Esophagus (tissue), 2 donors: Measurements from ENCODE around the gene ARID1B. TPM values are rescaled to one million over a fixed set of nuclear protein-coding genes. Genes with fewer than 3 reads are reported as not detected.

Experiments
- H3K27ac ChIP-seq, 2 donors: one replicate each; pipeline ENCODE4 v1.5.1; 2013; ENCODE audit warnings: low read depth in 2 of 2, mild to moderate bottlenecking in 2 of 2, inconsistent platforms in 1 of 2, low read length in 1 of 2, moderate library complexity in 1 of 2
- H3K27me3 ChIP-seq, 2 donors: one replicate each; pipeline ENCODE4 v1.6.1; 2013; ENCODE audit warnings: low read length in 2 of 2, control low read depth in 1 of 2, mild to moderate bottlenecking in 1 of 2; ENCODE audit not compliant: insufficient read depth in 2 of 2, control insufficient read depth in 1 of 2
- H3K36me3 ChIP-seq, 2 donors: one replicate each; pipeline ENCODE4 v1.6.1; 2013; ENCODE audit warnings: low read length in 1 of 2; ENCODE audit not compliant: control insufficient read depth in 2 of 2, insufficient read depth in 2 of 2
- H3K4me1 ChIP-seq, 2 donors: one replicate each; pipeline ENCODE4 v1.6.1; 2013; ENCODE audit warnings: low read length in 1 of 2; ENCODE audit not compliant: control insufficient read depth in 2 of 2, insufficient read depth in 2 of 2
- H3K4me3 ChIP-seq, 2 donors: one replicate each; pipeline ENCODE4 v1.5.1; 2013; ENCODE audit warnings: low read length in 2 of 2, mild to moderate bottlenecking in 2 of 2, low read depth in 1 of 2, moderate library complexity in 1 of 2
- H3K9me3 ChIP-seq, 2 donors: one replicate each; pipeline ENCODE4 v1.6.1; 2013; ENCODE audit warnings: mild to moderate bottlenecking in 2 of 2, low read depth in 1 of 2, low read length in 1 of 2, moderate library complexity in 1 of 2; ENCODE audit not compliant: control insufficient read depth in 2 of 2, insufficient read depth in 1 of 2
- WGBS, 2 donors: extraction: QIAGEN DNeasy Blood & Tissue Kit; methylation state at CpG; one replicate each; pipeline ENCODE4 v1.1.7; 2013; 5-methylcytosine and 5-hydroxymethylcytosine counted together
- polyA plus RNA-seq, 2 donors: library from polyadenylated mRNA; stranded (reverse); fragments of 200-250 nt; gene quantifications; one replicate each; pipeline ENCODE4 v1.2.3, GENCODE V29; 2013
- donor health status: healthy with polysubstance abuse.
- donor health status: Bipolar disorder and iron deficiency.

The ARID1B gene
- polyA plus RNA-seq, 2 donors: 15.9 to 16.1 TPM

GRCh38 chr6:157196391-157196790 is 419.2 kb downstream of the ARID1B start:
- no peak overlapping the region for H3K27ac ChIP-seq
- H3K9me3 ChIP-seq: no peaks in the 10 kb centered on the region
- peaks cover 21 to 26% of the 10 kb centered on the region in 2 donors for H3K36me3 ChIP-seq
- 91 to 92% methylated on average over 6 of the region's 6 CpGs for WGBS, 2 donors
- H3K4me3 ChIP-seq: no peak overlapping the region
- H3K27me3 ChIP-seq: no peaks in the 10 kb centered on the region
- H3K4me1 ChIP-seq: peaks cover 0 to 2% of the 10 kb centered on the region in 2 donors

DNA sequence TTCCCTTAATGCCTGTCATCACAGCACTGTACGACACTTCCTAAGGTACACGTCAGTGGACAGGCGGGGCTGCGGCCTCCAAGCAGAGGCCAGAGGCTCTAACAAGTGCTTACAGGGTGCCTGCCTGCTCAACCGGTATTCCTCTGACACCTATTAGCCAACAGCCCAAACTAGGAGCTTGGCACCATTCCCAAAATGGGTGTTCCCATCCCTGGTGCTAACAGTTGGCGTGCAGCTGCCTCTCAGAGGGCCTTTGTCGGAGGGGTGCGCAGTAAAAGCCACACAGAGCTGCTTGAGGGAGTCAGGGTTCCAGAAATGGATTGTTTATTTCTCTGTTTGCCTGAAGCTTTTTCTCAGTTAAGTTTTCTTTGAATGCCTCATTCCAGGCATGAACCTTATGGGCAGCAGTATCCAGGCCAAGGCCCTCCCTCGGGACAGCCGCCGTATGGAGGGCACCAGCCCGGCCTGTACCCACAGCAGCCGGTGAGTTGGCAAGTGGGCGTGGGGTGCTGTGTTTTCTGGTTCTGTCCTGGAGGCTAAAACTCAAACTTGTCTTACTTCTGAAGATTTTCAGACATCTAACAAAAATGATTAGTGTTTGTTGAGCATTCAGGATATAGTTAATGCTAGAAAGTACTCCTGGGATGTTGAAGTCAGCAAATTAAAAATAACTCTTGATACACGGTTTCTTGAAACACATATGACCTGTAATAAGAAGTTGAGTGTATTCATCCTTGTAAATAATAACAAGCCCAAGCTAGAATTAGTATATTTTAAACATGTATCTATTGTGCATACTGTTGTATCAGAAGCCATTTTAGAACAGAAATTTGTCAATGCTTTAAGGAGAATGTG is 421.5 kb downstream of the ARID1B start:
- WGBS, 2 donors: 40 to 43% methylated on average over 15 of the region's 15 CpGs
- H3K9me3 ChIP-seq: no peaks in the 10 kb centered on the region
- H3K27me3 ChIP-seq: no peaks in the 10 kb centered on the region
- peak overlapping the region; percentile 5 to 16 for H3K4me3 ChIP-seq
- peaks cover 16 to 30% of the 10 kb centered on the region in 2 donors for H3K36me3 ChIP-seq
- H3K4me1 ChIP-seq: peaks cover 0 to 2% of the 10 kb centered on the region in 2 donors
- H3K27ac ChIP-seq: peak overlapping the region; percentile 82 to 86

DNA sequence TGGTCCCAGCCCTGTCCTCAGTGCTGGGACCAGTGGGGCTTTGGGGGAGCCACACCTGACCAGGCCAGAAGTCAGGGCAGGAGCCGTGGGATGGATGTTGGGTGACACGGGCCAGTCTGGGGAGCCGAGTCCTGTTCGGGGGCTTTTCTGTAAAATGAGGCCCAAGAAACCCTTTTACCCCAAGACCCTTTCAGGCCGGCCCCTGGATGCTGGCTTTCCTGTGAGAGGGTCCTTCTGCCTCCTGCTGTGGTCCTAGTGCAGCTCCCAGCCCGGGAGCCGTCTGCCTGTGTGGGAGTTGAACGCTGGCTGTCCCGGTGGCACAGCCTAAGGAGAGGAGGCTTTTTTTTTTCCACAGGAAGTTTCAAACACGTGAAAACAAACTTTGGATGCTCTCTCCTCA is 422.9 kb downstream of the ARID1B start:
- no peak overlapping the region for H3K27ac ChIP-seq
- H3K36me3 ChIP-seq: peaks cover 20 to 33% of the 10 kb centered on the region in 2 donors
- H3K4me1 ChIP-seq: peaks cover 0 to 2% of the 10 kb centered on the region in 2 donors
- no peaks in the 10 kb centered on the region for H3K27me3 ChIP-seq
- 86 to 90% methylated on average over 10 of the region's 10 CpGs for WGBS, 2 donors
- H3K9me3 ChIP-seq: no peaks in the 10 kb centered on the region
- H3K4me3 ChIP-seq: no peak overlapping the region

DNA sequence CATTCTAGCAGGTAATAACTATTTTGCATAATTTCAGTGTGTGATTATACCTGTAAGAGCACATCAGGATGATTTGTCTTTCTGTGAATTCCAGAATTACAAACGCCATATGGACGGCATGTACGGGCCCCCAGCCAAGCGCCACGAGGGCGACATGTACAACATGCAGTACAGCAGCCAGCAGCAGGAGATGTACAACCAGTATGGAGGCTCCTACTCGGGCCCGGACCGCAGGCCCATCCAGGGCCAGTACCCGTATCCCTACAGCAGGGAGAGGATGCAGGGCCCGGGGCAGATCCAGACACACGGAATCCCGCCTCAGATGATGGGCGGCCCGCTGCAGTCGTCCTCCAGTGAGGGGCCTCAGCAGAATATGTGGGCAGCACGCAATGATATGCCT is 423.4 kb downstream of the ARID1B start:
- H3K4me1 ChIP-seq: peaks cover 0 to 2% of the 10 kb centered on the region in 2 donors
- H3K27me3 ChIP-seq: no peaks in the 10 kb centered on the region
- no peak overlapping the region for H3K4me3 ChIP-seq
- H3K27ac ChIP-seq: no peak overlapping the region
- peaks cover 20 to 33% of the 10 kb centered on the region in 2 donors for H3K36me3 ChIP-seq
- 83 to 92% methylated on average over 17 of the region's 17 CpGs for WGBS, 2 donors
- no peaks in the 10 kb centered on the region for H3K9me3 ChIP-seq

- WGBS, 2 donors: 90 to 95% methylated on average over 16 to 17 of the region's 17 CpGs
- Histone ChIP-seq H3K36me3 (peaks cover 18 to 29% of the 10 kb centered on the region in 2 donors), H3K9me3 (no peaks in the 10 kb centered on the region), H3K27me3 (no peaks in the 10 kb centered on the region), H3K27ac (no peak overlapping the region), H3K4me1 (peaks cover 0 to 2% of the 10 kb centered on the region in 2 donors), H3K4me3 (no peak overlapping the region)
These were observed 423.9 kb downstream of the ARID1B start for GRCh38 chr6:157201083-157201482.

DNA sequence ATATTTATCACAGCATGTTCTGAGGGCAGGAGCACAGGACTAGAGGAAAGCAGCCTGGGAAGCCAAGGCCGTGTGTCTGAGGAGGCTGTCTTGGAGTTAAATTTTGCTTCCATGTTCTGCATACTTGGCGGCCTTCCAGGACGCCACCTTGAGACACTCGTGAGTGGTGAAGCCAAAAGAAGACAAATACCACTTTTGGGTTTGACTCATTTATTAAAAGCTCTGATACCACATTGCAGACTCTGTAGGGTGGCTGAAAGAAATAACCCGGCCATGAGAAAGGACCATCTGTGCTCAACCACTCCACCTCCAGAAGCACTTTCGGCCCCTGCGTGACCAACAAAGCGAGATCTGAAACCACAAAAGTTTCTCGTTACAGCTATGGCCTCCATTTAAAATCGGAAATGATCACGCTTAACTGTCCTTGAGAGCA is 426.1 kb downstream of the ARID1B start:
- Histone ChIP-seq H3K4me1 (peaks cover 0 to 2% of the 10 kb centered on the region in 2 donors), H3K36me3 (peaks cover 22 to 38% of the 10 kb centered on the region in 2 donors), H3K9me3 (no peaks in the 10 kb centered on the region), H3K27me3 (no peaks in the 10 kb centered on the region), H3K4me3 (no peak overlapping the region), H3K27ac (no peak overlapping the region)
- 73 to 81% methylated on average over 11 of the region's 11 CpGs for WGBS, 2 donors

GRCh38 chr6:157203764-157204163 is 426.6 kb downstream of the ARID1B start:
- WGBS, 2 donors: 82 to 96% methylated on average over 6 of the region's 6 CpGs
- Histone ChIP-seq H3K4me3 (no peak overlapping the region), H3K9me3 (no peaks in the 10 kb centered on the region), H3K27ac (no peak overlapping the region), H3K36me3 (peaks cover 22 to 38% of the 10 kb centered on the region in 2 donors), H3K27me3 (no peaks in the 10 kb centered on the region), H3K4me1 (peaks cover 0 to 2% of the 10 kb centered on the region in 2 donors)

DNA sequence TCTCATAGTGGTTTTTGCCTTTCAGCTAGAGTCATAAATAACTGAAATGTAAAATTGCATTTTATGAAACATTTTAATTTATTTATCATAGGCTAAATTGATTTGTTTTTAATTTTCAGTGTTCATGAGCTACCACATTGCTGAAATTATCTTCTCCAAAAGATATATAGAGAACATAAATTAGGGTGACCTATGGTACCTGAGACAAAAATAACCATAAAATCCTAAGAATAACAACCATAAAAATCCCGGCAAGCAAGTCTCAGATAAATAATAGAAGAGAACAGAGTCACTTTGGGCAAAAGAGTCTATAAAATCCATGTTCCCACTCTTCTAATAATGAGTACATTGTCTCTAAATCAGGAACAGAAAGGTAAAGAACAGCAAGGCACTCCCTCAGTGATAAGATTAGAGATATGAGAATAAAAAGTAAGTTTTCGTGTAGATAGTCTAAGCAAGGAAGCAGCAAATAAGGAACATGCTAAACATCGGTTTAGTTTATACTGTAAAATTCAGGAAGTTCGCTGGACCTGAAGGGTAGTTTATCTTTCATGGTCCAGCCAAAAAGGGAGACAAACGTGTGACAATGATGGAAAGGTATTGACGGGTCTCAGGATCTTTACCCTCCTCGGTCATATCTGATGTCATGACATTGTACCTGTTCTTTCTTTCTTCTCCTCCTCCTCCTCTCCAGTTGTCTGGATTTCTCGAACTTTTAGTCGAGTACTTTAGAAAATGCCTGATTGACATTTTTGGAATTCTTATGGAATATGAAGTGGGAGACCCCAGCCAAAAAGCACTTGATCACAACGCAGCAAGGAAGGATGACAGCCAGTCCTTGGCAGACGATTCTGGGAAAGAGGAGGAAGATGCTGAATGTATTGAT is 428.5 kb downstream of the ARID1B start:
- H3K27me3 ChIP-seq: no peaks in the 10 kb centered on the region
- 80 to 90% methylated on average over 11 of the region's 11 CpGs for WGBS, 2 donors
- peaks cover 20 to 31% of the 10 kb centered on the region in 2 donors for H3K36me3 ChIP-seq
- no peaks in the 10 kb centered on the region for H3K9me3 ChIP-seq
- no peak overlapping the region for H3K4me3 ChIP-seq
- H3K27ac ChIP-seq: no peak overlapping the region
- no peaks in the 10 kb centered on the region for H3K4me1 ChIP-seq

GRCh38 chr6:157206359-157206815 is 429.2 kb downstream of the ARID1B start:
- WGBS, 2 donors: 95 to 96% methylated on average over 23 of the region's 23 CpGs
- H3K36me3 ChIP-seq: peaks cover 14 to 25% of the 10 kb centered on the region in 2 donors
- no peak overlapping the region for H3K27ac ChIP-seq
- H3K27me3 ChIP-seq: no peaks in the 10 kb centered on the region
- no peaks in the 10 kb centered on the region for H3K9me3 ChIP-seq
- H3K4me3 ChIP-seq: no peak overlapping the region
- no peaks in the 10 kb centered on the region for H3K4me1 ChIP-seq
